IMR-90 (cell line): ENCODE results near the gene RALGPS2. TPM values are rescaled to one million over a fixed set of nuclear protein-coding genes. Genes with fewer than 3 reads are reported as not detected.

Source experiments
- ATAC-seq: fragments of 200-7000 bp; cut with Tn5 transposase; 2 replicates; pipeline ENCODE4 v1.9.1; 2020; ENCODE audit warnings: low read depth, mild to moderate bottlenecking, moderate library complexity
- BruUV-seq: library from RNA; stranded (reverse); fragments of 400-500 nt; replicated peaks from 2 replicates; lab custom pipeline; 2021; lab: Mats Ljungman, UMichigan
- CTCF ChIA-PET: fragments of 300-600 bp; formaldehyde crosslinking; extraction: SDS; loops from one replicate; lab custom pipeline; 2021; ENCODE audit warnings: antibody characterized with exemption; lab: Yijun Ruan, JAX
- POLR2A ChIA-PET: fragments of 300-600 bp; sonication (Branson Sonifier 250); formaldehyde crosslinking; loops from one replicate; lab custom pipeline; 2022; ENCODE audit warnings: antibody characterized with exemption; ENCODE audit not compliant: unreplicated experiment; lab: Charles Lee
- DNase-seq: peaks from one replicate; pipeline ENCODE4 v3.0.0; 2013
- H2AFZ ChIP-seq: replicated peaks from 2 replicates; pipeline ENCODE3; 2013; ENCODE audit warnings: low read length, mild to moderate bottlenecking; ENCODE audit not compliant: poor library complexity
- H2AK5ac ChIP-seq: 2 replicates; pipeline ENCODE4 v1.6.1; 2013; ENCODE audit warnings: low read depth, low read length, inconsistent platforms
- H2AK9ac ChIP-seq: replicated peaks from 2 replicates; pipeline ENCODE3; 2013; ENCODE audit warnings: mild to moderate bottlenecking, low read depth, low read length, moderate library complexity; ENCODE audit not compliant: poor library complexity
- H2BK120ac ChIP-seq: 2 replicates; pipeline ENCODE4 v1.6.1; 2013; ENCODE audit warnings: low read depth, low read length, inconsistent platforms
- H2BK15ac ChIP-seq: 3 replicates; pipeline ENCODE4 v1.6.1; 2013; ENCODE audit warnings: low read depth, low read length, inconsistent platforms
- H2BK20ac ChIP-seq: 2 replicates; pipeline ENCODE4 v1.6.1; 2013; ENCODE audit warnings: low read depth, mild to moderate bottlenecking, inconsistent platforms, low read length, moderate library complexity
- H2BK5ac ChIP-seq: 2 replicates; pipeline ENCODE4 v1.6.1; 2013; ENCODE audit warnings: mild to moderate bottlenecking, low read depth, low read length, inconsistent platforms; ENCODE audit not compliant: poor library complexity, severe bottlenecking
- H3K14ac ChIP-seq: replicated peaks from 2 replicates; pipeline ENCODE4 v1.6.1; 2013; ENCODE audit warnings: low read depth, low read length, inconsistent platforms
- H3K18ac ChIP-seq: 2 replicates; pipeline ENCODE4 v1.6.1; 2013; ENCODE audit warnings: low read depth, low read length, control low read depth
- H3K23ac ChIP-seq: 2 replicates; pipeline ENCODE4 v1.6.1; 2013; ENCODE audit warnings: low read depth, low read length, inconsistent platforms
- H3K27ac ChIP-seq: 2 replicates; pipeline ENCODE4 v1.5.1; 2013; ENCODE audit warnings: mild to moderate bottlenecking, control low read depth, low read length; ENCODE audit not compliant: insufficient read depth
- H3K27me3 ChIP-seq: 2 replicates; pipeline ENCODE4 v1.6.1; 2013; ENCODE audit warnings: low read length; ENCODE audit not compliant: control insufficient read depth, insufficient read depth
- H3K36me3 ChIP-seq: 2 replicates; pipeline ENCODE4 v1.6.1; 2013; ENCODE audit warnings: low read length, mixed read lengths; ENCODE audit not compliant: control insufficient read depth, insufficient read depth
- H3K4ac ChIP-seq: 2 replicates; pipeline ENCODE4 v1.6.1; 2013; ENCODE audit warnings: low read depth, low read length, inconsistent platforms
- H3K4me1 ChIP-seq: 2 replicates; pipeline ENCODE4 v1.6.1; 2013; ENCODE audit warnings: low read length, mixed read lengths; ENCODE audit not compliant: control insufficient read depth, insufficient read depth
- H3K4me2 ChIP-seq: 2 replicates; pipeline ENCODE4 v1.6.1; 2013; ENCODE audit warnings: low read depth, mild to moderate bottlenecking, control low read depth, low read length, moderate library complexity
- H3K4me3 ChIP-seq: 2 replicates; pipeline ENCODE4 v1.5.1; 2013; ENCODE audit warnings: low read depth, mild to moderate bottlenecking, control low read depth, low read length, moderate library complexity; ENCODE audit not compliant: insufficient read depth
- H3K56ac ChIP-seq: 2 replicates; pipeline ENCODE4 v1.6.1; 2013; ENCODE audit warnings: low read length, inconsistent platforms; ENCODE audit not compliant: insufficient read depth; ENCODE audit errors: extremely low read depth
- H3K79me1 ChIP-seq, 2 experiments: 2 replicates each; pipeline ENCODE4 v1.6.1; 2013; ENCODE audit warnings: low read length in 2 of 2, inconsistent platforms in 1 of 2, low read depth in 1 of 2
- H3K9ac ChIP-seq: 2 replicates; pipeline ENCODE4 v1.6.1; 2013; ENCODE audit warnings: low read depth, low read length, control low read depth
- H3K9me1 ChIP-seq: 2 replicates; pipeline ENCODE4 v1.6.1; 2013; ENCODE audit warnings: low read length, inconsistent platforms; ENCODE audit not compliant: insufficient read depth
- H3K9me3 ChIP-seq: 2 replicates; pipeline ENCODE4 v1.6.1; 2013; ENCODE audit warnings: low read length; ENCODE audit not compliant: control insufficient read depth, insufficient read depth
- H4K20me1 ChIP-seq: 2 replicates; pipeline ENCODE4 v1.6.1; 2013; ENCODE audit warnings: low read length, inconsistent platforms; ENCODE audit not compliant: insufficient read depth
- H4K5ac ChIP-seq: 2 replicates; pipeline ENCODE4 v1.6.1; 2013; ENCODE audit warnings: mild to moderate bottlenecking, low read depth, low read length, control low read depth
- H4K8ac ChIP-seq, 2 experiments: 2 replicates each; pipeline ENCODE4 v1.6.1; 2013; ENCODE audit warnings: low read depth in 2 of 2, low read length in 2 of 2, control low read depth in 1 of 2, inconsistent platforms in 1 of 2
- H4K91ac ChIP-seq: 2 replicates; pipeline ENCODE4 v1.6.1; 2013; ENCODE audit warnings: low read depth, low read length, inconsistent platforms; ENCODE audit not compliant: insufficient read depth
- FOS ChIP-seq: fragments of 150-350 bp; IDR thresholded peaks from 2 replicates; pipeline ENCODE4 v1.6.1; 2016; ENCODE audit warnings: low read depth, low read length
- MAFK ChIP-seq: IDR thresholded peaks from 2 replicates; pipeline ENCODE4 v1.6.1; 2012; ENCODE audit warnings: low read depth, low read length, improper control_type of control experiment
- MAZ ChIP-seq: IDR thresholded peaks from 2 replicates; pipeline ENCODE4 v1.6.1; 2012; ENCODE audit warnings: low read depth, mild to moderate bottlenecking, low read length, improper control_type of control experiment, moderate library complexity, borderline replicate concordance
- NFE2L2 ChIP-seq: fragments of 150-350 bp; IDR thresholded peaks from 2 replicates; pipeline ENCODE4 v1.6.1; 2016; ENCODE audit warnings: low read depth, mild to moderate bottlenecking, low read length
- RAD21 ChIP-seq: IDR thresholded peaks from 2 replicates; pipeline ENCODE4 v1.6.1; 2012; ENCODE audit warnings: low read length, improper control_type of control experiment
- SMC3 ChIP-seq: fragments of 150-350 bp; IDR thresholded peaks from 2 replicates; pipeline ENCODE4 v1.6.1; 2016; ENCODE audit warnings: low read depth, mild to moderate bottlenecking, antibody characterized with exemption, low read length, moderate library complexity
- whole genome bisulfite sequencing, 2 experiments: methylation state at CpG; one replicate each; pipeline versions ENCODE4 v1.1.5 to v1.1.7; 2013; ENCODE audit warnings: missing lambda C conversion rate in 2 of 2; ENCODE audit not compliant: insufficient read length in 1 of 2; ENCODE audit errors: extremely low coverage in 2 of 2; 5-methylcytosine and 5-hydroxymethylcytosine counted together
- dilution Hi-C: fragments of 300-500 bp; cut with HindIII; formaldehyde crosslinking; loops from one replicate; pipeline ENCODE4 v1.14.3; 2018; ENCODE audit warnings: low sequenced_read_pairs; ENCODE audit not compliant: unreplicated experiment
- in situ Hi-C: fragments of 300-500 bp; cut with MboI; formaldehyde crosslinking; loops from 3 replicates; pipeline ENCODE4 v1.14.3; 2019; ENCODE audit warnings: low sequenced_read_pairs, inconsistent platforms, mixed read lengths
- intact Hi-C: fragments of 100-400 bp; cut with micrococcal nuclease; formaldehyde crosslinking; loops from 2 replicates; pipeline ENCODE4 v1.10.0; 2022
- polyA plus RNA-seq, 3 experiments: library from polyadenylated mRNA; depleted of rRNA; stranded (reverse); fragments of >200 nt; gene quantifications; 2 replicates each; pipeline ENCODE4 v1.2.3, GENCODE V29; 2012; ENCODE audit warnings: low replicate concordance in 1 of 3
- total RNA-seq: library from RNA; depleted of rRNA; stranded (reverse); fragments of >200 nt; gene quantifications from 2 replicates; pipeline ENCODE4 v1.2.3, GENCODE V29; 2012
- TF ChIP-seq, protein P1 (sequence below): fragments of 150-350 bp; IDR thresholded peaks from 2 replicates; pipeline ENCODE4 v1.6.1; 2017; ENCODE audit warnings: mild to moderate bottlenecking, antibody characterized with exemption, low read length, low read depth

Gene RALGPS2
- total and polyA plus RNA-seq, 2 of the 4 experiments (the other 2 are of a cell fraction), result 13.8 to 148 TPM

- no peak overlapping the region for H2BK120ac ChIP-seq
Measured at GRCh38 chr1:178857126-178857525, 132.1 kb downstream of the RALGPS2 start.

More at GRCh38 chr1:178857126-178857525, 132.1 kb downstream of the RALGPS2 start:
- Histone ChIP-seq H4K5ac (no peak overlapping the region), H3K27me3 (no peaks in the 10 kb centered on the region), H3K9ac (no peak overlapping the region), H3K4me1 (no peaks in the 10 kb centered on the region), H3K56ac (no peak overlapping the region), H3K9me3 (no peaks in the 10 kb centered on the region), H2BK5ac (no peak overlapping the region), H2BK20ac (no peak overlapping the region), H3K27ac (no peak overlapping the region), H3K18ac (no peak overlapping the region), H2BK15ac (no peak overlapping the region), H3K4ac (no peak overlapping the region), H2AK5ac (no peak overlapping the region), H3K4me2 (no peak overlapping the region), H2AK9ac (no peak overlapping the region), H4K8ac (no peak overlapping the region), H3K79me1 (no peaks in the 10 kb centered on the region), H3K9me1 (no peaks in the 10 kb centered on the region), H3K14ac (no peak overlapping the region), H4K20me1 (no peaks in the 10 kb centered on the region), H2AFZ (no peak overlapping the region), H4K91ac (no peak overlapping the region), H3K23ac (no peak overlapping the region), H3K36me3 (peaks cover 2% of the 10 kb centered on the region; the same call in 1 of the 2 replicates), H3K4me3 (no peak overlapping the region)
- TF ChIP-seq MAFK (no peak), NFE2L2 (no peak), RAD21 (no peak), FOS (no peak), SMC3 (no peak), MAZ (no peak)
- TF ChIP-seq, protein P1, sequence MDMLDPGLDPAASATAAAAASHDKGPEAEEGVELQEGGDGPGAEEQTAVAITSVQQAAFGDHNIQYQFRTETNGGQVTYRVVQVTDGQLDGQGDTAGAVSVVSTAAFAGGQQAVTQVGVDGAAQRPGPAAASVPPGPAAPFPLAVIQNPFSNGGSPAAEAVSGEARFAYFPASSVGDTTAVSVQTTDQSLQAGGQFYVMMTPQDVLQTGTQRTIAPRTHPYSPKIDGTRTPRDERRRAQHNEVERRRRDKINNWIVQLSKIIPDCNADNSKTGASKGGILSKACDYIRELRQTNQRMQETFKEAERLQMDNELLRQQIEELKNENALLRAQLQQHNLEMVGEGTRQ, result no peak
- BruUV-seq, result no TSS peak
- intact Hi-C loops, result no loop called here
- dilution Hi-C loops, result no loop called here
- in situ Hi-C loops, result no loop called here
- CTCF ChIA-PET, result interaction anchor here (0.5 to 0.7 kb wide), 2 partner anchors 64 to 73 kb away, joined by 4 to 7 read pairs; no protein-coding TSS in a partner anchor
- no CpG with 5 or more reads among the region's 2 CpGs for WGBS, 2 experiments
- POLR2A ChIA-PET, result no interaction called here
- DNase-seq, result no peak
- no peak for ATAC-seq
